Globus pallidus (tissue), 1 donor: Measurements from ENCODE around the gene GPRC6A.
A peak's percentile ranks its signal among the peaks of the same experiment; 100 is the strongest.

Source experiments
- DNase-seq: peaks from one replicate; pipeline ENCODE4 v3.0.0-alpha.2; 2015; ENCODE audit warnings: low spot score

Gene GPRC6A

DNA sequence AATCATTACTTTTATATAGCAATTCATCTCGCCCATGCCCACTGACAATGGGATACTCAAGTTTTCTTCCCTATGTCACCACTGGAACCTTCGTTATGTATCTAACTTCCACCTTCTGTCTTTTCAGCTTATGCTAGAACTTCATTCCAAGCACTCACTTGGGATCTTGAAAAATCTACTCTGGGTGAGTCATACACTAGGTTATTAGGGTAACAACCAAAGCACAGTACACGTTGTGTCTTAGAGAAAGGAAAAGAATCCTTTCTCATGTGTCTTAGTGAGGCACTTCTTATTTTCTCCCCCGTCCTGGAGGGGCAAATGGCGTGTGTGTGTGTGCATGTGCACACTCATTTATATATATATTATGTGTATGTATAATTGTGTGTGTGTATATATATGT lies 45.0 kb downstream of the GPRC6A start:
- DNase-seq = no peak

DNA sequence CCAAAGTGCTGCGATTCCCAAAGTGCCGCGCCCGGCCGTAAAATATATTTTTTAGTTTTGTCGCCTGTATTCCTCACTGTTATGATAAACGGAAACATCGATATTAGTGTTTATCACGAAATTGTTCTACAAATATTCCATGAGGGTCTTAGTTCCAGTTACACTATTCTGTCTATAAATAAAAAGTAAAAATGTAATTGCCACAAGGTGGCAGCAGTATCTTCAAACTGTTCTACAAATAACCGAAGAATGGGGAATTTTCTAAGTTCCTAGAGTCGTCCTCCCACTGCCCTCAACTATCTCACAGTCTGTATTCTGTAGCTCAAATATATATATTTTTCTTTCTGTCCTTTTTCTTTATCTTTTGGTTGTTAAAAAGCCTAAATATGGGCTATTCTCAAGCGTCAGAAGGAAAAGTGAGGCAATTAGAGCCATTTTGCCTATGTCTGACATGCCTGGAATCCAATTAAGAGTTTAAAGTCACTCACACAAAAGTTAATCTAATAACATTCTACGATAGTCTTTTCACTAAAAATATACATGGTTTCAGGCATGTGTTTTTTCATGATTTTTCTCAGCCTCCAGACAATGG lies 49.2 kb downstream of the GPRC6A start:
- DNase-seq = peak; percentile 17

DNA sequence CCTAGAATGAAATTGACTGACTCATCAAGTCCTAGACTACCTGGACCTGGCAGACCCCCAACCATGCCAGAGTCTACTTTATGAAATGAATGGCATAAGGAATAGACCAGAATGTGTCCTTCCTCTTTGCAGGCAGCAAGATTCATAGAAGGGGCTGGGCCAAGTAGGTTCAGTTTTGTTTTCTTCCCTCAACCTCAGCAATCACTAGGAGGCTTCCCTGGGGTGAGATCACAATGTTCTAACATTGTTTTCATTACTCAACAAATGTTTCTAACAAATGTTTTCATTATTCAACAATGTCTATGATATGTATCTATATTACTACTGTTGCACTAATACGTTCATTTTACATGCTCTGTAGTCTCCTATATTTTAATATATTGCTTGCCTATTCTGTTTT lies 55.0 kb downstream of the GPRC6A start:
- DNase-seq = no peak

DNA sequence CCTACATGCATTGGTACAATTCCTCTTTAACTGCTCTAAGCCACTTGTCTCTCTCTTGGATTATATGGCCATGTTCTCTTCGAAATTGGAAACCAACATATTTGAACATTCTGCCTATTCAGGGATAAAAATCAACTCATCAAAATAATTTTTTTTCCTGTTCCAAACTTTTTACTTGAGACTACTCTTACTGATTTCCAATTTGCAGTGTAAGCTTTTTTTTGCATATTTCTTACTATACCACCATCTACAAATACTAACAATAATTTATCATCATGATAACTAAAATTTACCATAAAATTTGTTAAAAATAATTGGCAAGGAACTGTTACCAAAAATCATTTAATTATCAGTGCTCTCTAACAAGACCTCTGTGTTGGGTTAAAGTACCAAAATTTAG lies 56.4 kb downstream of the GPRC6A start:
- DNase-seq = no peak

DNA sequence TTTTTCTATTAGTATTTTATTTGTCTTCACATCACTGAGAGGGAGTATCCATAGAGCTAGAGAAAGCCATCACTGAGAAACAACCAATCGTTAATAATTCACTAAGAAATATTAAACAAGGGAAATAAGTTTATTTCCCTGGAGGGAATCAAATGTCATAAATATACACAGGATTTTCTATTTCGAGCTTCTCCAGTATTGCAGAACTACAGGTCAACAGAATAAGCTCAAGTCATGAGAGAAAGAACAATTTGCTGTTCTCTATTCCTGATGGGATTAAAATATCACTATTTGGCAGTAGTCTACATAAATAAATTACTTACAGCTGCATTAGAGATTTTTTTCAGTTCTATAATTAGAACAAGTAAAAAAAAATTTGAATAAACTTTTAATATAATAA lies 61.2 kb downstream of the GPRC6A start:
- DNase-seq = no peak

DNA sequence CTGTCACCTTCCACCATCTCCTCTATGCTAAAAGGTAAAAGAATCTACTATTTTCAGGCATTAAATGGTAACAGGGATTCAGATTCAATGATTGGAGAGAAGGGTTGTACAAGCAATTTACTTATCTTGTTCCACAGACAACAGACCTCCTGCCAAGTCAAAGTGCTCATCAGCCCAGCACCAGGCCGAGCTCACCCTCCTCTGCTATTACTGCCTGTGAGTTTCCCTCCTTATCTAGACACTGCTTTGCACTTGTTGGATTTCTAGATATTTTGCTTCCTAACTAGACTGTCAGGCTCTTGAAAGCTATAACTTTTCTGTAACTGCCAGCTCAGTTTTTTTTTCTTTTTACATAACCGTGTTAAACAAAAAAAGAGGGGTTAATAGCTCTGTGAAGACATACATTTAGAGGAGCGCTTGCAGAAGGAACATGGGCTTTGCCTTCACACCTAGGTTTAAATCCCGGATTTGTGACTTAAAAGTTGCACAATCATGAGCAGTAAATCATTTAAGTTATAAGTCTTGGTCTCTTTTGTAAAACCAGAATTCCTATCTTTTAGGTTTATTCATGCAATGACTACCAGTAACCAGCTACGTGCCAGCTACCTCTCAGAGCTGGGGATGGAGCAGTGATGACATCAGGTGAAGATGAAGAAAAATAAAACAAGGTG lies 62.2 kb downstream of the GPRC6A start:
- no peak for DNase-seq

DNA sequence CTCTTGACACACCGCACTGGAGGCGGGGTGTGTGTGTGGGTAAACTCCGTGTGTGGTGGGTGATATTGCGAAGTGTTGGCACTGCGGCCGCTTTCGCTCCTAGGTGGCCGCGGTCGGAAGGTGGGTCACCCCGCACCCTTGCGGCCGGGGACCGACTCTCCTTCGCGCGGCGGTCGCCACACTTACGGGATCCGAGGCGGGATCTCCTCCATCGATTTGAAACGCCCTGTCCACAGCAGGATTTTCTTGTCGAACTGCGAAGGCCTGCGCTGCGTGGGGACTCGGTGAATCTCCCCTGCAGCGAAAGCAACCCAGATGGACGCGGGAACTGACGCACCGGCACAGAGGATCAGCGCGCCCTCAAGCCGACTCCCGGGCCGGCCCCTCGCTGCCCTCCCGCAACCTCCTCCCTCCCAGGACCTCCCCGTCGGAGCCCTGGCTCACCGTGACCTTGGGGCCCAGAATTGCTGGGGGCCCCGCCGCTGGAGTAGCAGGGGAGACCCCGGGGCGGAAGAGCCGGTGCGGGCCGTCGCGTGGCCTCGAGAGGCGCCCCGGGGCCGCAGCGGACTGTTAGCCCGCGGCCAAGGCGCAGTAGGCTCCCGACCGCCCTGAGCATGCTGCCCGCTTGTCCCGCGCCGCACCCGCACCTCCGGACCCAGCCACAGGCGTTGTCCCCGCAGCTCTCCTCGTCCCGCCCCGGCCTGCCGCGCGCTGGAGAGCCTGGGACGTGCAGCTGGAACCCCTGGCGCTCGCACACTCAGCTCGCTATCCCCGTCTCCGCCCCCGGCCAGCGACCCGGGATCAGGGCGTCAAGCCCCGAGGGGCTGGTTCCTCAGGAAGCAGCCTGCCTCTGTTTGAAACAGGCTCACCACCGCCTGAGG lies 63.7 kb downstream of the GPRC6A start, which contains the start of gene FAM162B:
Gene FAM162B, minus strand, starts transcription at position 759 of the 881 bp plus-strand sequence. Its CDS starts 143 bp downstream, at position 616.
- DNase-seq = no peak

DNA sequence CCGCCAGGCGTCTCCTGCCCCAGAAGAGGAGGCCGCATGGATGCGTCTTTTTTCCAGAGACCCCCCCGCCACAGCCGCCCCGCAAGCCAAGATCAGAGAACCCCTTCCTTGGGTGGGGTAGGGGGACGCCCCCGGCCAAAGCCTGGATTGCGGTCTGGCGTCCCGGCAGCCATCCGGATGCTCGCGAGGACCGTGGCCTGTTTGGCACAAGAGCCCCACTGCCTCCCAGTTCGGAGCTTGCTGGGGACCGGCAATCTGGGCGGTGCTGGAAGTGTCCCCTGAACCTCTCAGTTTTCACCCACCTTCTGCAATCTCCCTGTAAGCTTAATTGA lies 64.3 kb downstream of the GPRC6A start:
- DNase-seq = no peak

DNA sequence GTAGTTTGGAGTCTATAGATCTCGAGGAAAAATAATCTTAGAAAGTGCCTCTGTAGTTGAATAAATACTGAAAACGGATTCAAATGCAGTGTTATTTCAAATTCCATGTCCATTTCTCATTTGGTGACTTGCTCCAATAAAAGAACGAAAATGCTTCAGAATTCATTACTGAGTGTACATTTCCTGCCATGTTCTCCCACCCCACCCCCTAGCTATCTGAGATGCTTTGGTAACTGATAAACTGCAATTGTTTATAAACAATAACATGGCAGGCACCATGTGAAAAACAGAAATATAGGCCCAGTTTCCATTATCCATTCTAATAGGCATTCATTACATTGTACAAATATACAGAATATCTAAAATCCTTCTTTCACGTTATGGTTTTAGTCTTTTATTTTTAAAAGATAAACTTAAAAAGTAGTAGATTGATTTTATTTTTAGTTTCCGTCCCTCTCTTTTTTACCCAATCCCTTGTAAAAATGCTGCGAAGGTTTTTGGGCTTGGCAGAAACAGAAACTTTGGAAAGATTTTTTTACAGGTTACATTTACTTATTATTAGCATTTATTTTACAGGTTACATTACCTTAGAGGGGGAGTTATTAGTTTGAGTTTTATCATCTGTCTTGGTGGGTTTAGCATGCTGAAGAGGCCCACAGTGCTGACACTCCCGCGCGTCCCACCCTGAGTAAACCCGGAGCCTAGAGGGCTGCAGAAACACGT lies 64.8 kb downstream of the GPRC6A start:
- no peak for DNase-seq

DNA sequence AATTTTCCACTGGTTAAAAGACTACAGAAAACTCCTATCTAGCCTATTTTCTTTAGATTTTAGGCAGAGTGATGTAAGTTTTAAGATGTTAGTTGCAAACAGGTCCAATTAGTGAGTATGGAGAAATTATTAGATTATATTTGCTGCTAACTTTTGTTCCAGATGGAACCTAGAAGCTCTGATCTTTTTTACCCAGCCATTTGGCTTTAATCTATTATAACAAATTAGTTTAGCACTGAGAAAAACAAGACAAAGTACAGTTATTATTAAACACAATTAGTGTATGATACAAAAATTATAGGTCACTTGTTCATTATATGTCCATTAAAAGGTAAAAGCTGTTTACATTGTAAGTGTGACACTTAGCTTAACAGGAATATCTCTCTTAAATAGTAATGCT lies 65.8 kb downstream of the GPRC6A start:
- DNase-seq = no peak

DNA sequence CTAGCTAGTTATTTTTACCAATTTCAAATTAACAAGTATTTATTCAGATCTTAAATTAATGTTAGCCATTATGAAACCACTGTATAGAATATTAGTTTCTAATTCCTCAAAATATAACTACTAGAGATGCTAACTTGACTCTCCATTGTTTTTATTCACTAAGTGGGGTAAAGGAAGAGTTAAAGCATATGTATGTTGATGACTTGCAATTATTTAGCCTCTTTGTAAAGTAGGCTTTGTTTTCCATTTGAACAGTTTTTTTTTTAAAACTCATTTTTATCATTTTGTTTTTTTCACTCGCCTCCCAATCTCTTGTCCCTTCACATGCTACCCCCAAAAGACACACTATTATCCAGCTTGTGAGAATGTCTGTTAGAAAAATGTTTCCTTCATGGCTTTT lies 66.6 kb downstream of the GPRC6A start:
- no peak for DNase-seq

DNA sequence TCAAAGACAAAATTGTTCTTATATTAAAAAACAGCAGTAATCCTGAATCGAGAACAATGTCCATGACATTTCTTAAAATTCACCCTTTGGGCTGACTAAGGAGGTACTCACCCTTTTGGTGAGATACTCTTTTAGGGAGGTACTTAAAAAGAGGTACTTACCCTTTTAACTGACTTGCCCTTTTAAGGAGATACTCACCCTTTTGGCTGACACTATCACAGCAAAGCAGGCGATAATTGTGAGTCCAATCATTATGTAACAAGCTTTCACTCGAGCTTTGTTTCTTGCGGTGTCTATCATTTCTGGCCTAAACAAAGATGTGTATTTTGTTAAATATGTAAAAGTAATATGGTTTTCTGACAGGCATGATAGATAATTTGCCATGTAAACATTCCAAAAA lies 67.1 kb downstream of the GPRC6A start:
- DNase-seq = no peak

DNA sequence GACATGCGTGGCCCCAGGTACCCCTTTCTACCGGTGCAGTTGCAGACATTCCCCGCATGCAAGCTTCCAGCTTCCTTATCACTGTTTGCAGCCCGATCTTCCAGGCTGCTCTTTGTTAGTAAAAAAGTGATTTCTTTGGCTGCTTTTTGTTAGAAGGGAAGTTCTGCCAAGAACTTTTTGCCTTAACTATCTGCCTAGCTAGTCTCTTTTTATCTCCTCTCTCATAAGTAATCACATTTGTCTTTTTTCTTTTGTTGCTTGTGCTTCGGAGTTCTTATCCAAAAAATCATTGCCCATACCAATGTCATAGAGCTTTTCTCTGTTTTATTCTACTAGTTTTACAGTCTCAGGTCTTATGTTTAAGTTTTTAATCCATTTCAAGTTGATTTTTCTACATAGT lies 83.7 kb downstream of the GPRC6A start:
- no peak for DNase-seq
